ENCODE measurements around the gene TOMM20. TPM values are rescaled to one million over a fixed set of nuclear protein-coding genes. Genes with fewer than 3 reads are reported as not detected.

Gene TOMM20
- total RNA-seq, 1 donor from 2014 or later, result 87.4 TPM

- H3K27ac ChIP-seq, result no peak overlapping the region
- intact Hi-C loops (cut with DNase I), result no loop called here
Observed at GRCh38 chr1:235145639-235146038, 17.0 kb upstream of the TOMM20 start.

GRCh38 chr1:235142991-235143390 is 14.4 kb upstream of the TOMM20 start:
- ATAC-seq (no peak), DNase-seq (no peak)
- no peaks in the 10 kb centered on the region for H3K9me3 ChIP-seq
- H3K36me3 ChIP-seq, result peaks cover 84% of the 10 kb centered on the region
- no peaks in the 10 kb centered on the region for H3K27me3 ChIP-seq
- no peaks in the 10 kb centered on the region for H3K4me1 ChIP-seq
- TF ChIP-seq, protein P1, sequence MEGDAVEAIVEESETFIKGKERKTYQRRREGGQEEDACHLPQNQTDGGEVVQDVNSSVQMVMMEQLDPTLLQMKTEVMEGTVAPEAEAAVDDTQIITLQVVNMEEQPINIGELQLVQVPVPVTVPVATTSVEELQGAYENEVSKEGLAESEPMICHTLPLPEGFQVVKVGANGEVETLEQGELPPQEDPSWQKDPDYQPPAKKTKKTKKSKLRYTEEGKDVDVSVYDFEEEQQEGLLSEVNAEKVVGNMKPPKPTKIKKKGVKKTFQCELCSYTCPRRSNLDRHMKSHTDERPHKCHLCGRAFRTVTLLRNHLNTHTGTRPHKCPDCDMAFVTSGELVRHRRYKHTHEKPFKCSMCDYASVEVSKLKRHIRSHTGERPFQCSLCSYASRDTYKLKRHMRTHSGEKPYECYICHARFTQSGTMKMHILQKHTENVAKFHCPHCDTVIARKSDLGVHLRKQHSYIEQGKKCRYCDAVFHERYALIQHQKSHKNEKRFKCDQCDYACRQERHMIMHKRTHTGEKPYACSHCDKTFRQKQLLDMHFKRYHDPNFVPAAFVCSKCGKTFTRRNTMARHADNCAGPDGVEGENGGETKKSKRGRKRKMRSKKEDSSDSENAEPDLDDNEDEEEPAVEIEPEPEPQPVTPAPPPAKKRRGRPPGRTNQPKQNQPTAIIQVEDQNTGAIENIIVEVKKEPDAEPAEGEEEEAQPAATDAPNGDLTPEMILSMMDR (IDR thresholded peaks at IDR 0.05), result no peak
- no peak overlapping the region for H3K27ac ChIP-seq
- H3K4me3 ChIP-seq, result no peak overlapping the region
- intact Hi-C loops (cut with DNase I), result no loop called here

More at GRCh38 chr1:235145639-235146038, 17.0 kb upstream of the TOMM20 start:
- H3K9me3 ChIP-seq, result no peaks in the 10 kb centered on the region
- no peak overlapping the region for H3K4me3 ChIP-seq
- DNase-seq (no peak), ATAC-seq (no peak)
- no peaks in the 10 kb centered on the region for H3K27me3 ChIP-seq
- no peaks in the 10 kb centered on the region for H3K4me1 ChIP-seq
- peaks cover 92% of the 10 kb centered on the region for H3K36me3 ChIP-seq
- TF ChIP-seq, protein P1 (IDR thresholded peaks at IDR 0.05), result no peak

DNA sequence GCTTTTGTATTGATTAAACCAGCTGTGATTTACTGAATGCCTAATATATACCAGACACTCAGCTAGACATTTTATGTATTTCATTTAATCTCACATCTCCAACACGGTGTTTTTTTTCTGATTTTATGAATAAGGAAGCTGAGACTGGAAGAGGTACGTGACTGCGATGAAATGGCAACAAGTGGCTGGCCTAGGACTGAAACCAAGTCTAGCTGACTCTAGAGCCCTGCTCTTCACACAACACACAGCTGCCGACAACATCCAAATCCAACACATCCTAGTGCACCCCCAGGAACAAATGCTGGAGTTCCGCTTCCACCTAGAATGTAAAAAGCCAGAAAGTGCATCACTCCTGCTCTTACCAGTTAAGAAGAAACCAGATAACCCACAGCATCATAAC is 10.7 kb upstream of the TOMM20 start:
- DNase-seq, result no peak
- intact Hi-C loops (cut with DNase I), result no loop called here
- TF ChIP-seq, protein P1 (IDR thresholded peaks at IDR 0.05), result no peak

DNA sequence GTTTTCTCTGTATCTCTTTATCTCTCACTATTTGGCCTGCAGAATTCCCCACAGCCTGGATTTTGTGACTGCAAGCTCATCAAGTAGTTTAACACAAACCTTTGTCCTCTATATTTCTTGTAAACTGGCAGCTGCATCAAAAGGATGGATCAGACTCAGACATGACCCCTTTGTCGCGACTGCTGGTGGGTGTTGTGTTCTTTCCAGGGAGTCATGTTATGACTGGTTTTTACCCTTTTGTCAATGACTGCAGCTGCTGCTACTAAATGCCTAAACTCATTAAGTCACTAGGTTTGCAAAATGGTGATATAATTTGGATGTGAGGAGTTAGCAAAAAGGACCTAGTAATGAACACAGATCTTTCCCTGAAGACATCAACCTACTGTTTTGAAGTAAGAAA is 10.2 kb upstream of the TOMM20 start:
- no peak overlapping the region for H3K27ac ChIP-seq
- TF ChIP-seq, protein P1 (IDR thresholded peaks at IDR 0.05), result no peak
- ATAC-seq, result no peak

More for the DNA sequence above, 10.7 kb upstream of the TOMM20 start:
- no peaks in the 10 kb centered on the region for H3K9me3 ChIP-seq
- H3K27ac ChIP-seq, result no peak overlapping the region
- H3K36me3 ChIP-seq, result peaks cover 83% of the 10 kb centered on the region
- no peaks in the 10 kb centered on the region for H3K27me3 ChIP-seq
- no peak for ATAC-seq
- no peak overlapping the region for H3K4me3 ChIP-seq
- no peaks in the 10 kb centered on the region for H3K4me1 ChIP-seq

GRCh38 chr1:235136111-235136510 is 7.5 kb upstream of the TOMM20 start:
- H3K27me3 ChIP-seq, result no peaks in the 10 kb centered on the region
- TF ChIP-seq, protein P1 (IDR thresholded peaks at IDR 0.05), result no peak
- DNase-seq (no peak), ATAC-seq (no peak)
- H3K36me3 ChIP-seq, result peaks cover 76% of the 10 kb centered on the region
- no peaks in the 10 kb centered on the region for H3K4me1 ChIP-seq
- intact Hi-C loops (cut with DNase I), result no loop called here
- H3K9me3 ChIP-seq, result no peaks in the 10 kb centered on the region
- H3K4me3 ChIP-seq, result no peak overlapping the region
- H3K27ac ChIP-seq, result no peak overlapping the region

More for the DNA sequence above, 10.2 kb upstream of the TOMM20 start:
- DNase-seq, result no peak
- H3K36me3 ChIP-seq, result peaks cover 82% of the 10 kb centered on the region
- H3K27me3 ChIP-seq, result no peaks in the 10 kb centered on the region
- no peak overlapping the region for H3K4me3 ChIP-seq
- H3K9me3 ChIP-seq, result no peaks in the 10 kb centered on the region
- no peaks in the 10 kb centered on the region for H3K4me1 ChIP-seq
- intact Hi-C loops (cut with DNase I), result no loop called here

DNA sequence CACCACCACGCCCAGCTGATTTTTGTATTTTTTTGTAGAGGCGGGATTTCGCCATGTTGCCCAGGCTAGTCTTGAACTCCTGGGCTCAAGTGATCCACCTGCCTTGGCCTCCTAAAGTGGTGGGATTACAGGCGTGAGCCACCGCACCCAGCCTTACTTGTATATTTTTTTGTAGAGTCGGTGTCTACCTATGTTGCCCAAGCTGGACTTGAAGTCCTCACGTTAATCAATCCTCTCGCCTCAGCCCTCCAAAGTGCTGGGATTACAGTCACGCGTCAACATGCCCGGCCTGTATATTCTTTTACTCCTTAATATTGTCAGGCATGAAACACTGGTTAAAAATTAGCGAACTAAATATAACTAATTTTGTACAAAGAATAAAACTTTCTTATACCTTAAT is 5.5 kb upstream of the TOMM20 start:
- Histone ChIP-seq H3K4me3 (no peak overlapping the region), H3K4me1 (no peaks in the 10 kb centered on the region), H3K36me3 (peaks cover 70% of the 10 kb centered on the region), H3K9me3 (no peaks in the 10 kb centered on the region), H3K27ac (no peak overlapping the region), H3K27me3 (no peaks in the 10 kb centered on the region)
- TF ChIP-seq, protein P1 (IDR thresholded peaks at IDR 0.05), result no peak
- no peak for DNase-seq
- no peak for ATAC-seq
- intact Hi-C loops (cut with DNase I), result no loop called here

Data from upper lobe of right lung (tissue), 1 donor.